DND-41 (cell line): ENCODE data around the gene S1PR4.
"Not testable (repeated sequence)": the region's sequence is repeated elsewhere in the genome, so short reads cannot be mapped to it uniquely, and the experiment has no call there.

Experiments used
- ATAC-seq: fragments of 200-7000 bp; cut with Tn5 transposase; 3 replicates; pipeline ENCODE4 v1.9.1; 2021; ENCODE audit warnings: low read depth; ENCODE audit not compliant: insufficient read depth
- DNase-seq: peaks from one replicate; pipeline ENCODE4 v3.0.0-alpha.2; 2020
- H2AFZ ChIP-seq: 2 replicates; pipeline ENCODE4 v1.6.0; 2012; ENCODE audit warnings: low read depth, low read length
- H3K27ac ChIP-seq: 2 replicates; pipeline ENCODE4 v1.5.1; 2012; ENCODE audit warnings: low read length, inconsistent platforms
- H3K27me3 ChIP-seq: fragments of 200-600 bp; sonication (generic); 2 replicates; pipeline ENCODE4 v1.6.0; 2012; ENCODE audit warnings: low read length, mild to moderate bottlenecking, inconsistent platforms; ENCODE audit not compliant: insufficient read depth, poor library complexity
- H3K36me3 ChIP-seq: 2 replicates; pipeline ENCODE4 v1.5.1; 2012; ENCODE audit warnings: low read length, inconsistent platforms; ENCODE audit not compliant: insufficient read depth
- H3K4me1 ChIP-seq: 2 replicates; pipeline ENCODE4 v1.5.1; 2012; ENCODE audit warnings: mild to moderate bottlenecking, low read length; ENCODE audit not compliant: insufficient read depth
- H3K4me2 ChIP-seq: 2 replicates; pipeline ENCODE4 v1.6.0; 2012; ENCODE audit warnings: mild to moderate bottlenecking, moderate library complexity, low read length, inconsistent platforms; ENCODE audit not compliant: insufficient read depth
- H3K4me3 ChIP-seq, 2 experiments: fragments of 200-600 bp in 1 of 2; shearing (Covaris generic) in 1 of 2; 2 replicates each; pipeline ENCODE4 v1.5.1; 2012 to 2016; ENCODE audit warnings: inconsistent platforms in 2 of 2, low read length in 2 of 2, mild to moderate bottlenecking in 2 of 2, low read depth in 1 of 2, moderate library complexity in 1 of 2
- H3K79me2 ChIP-seq: 2 replicates; pipeline ENCODE4 v1.6.0; 2012; ENCODE audit warnings: low read length, inconsistent platforms; ENCODE audit not compliant: insufficient read depth
- H3K9ac ChIP-seq: 2 replicates; pipeline ENCODE4 v1.6.0; 2012; ENCODE audit warnings: low read depth, mild to moderate bottlenecking, inconsistent platforms, low read length, moderate library complexity
- H3K9me3 ChIP-seq: 2 replicates; pipeline ENCODE4 v1.5.1; 2012; ENCODE audit warnings: low read length, moderate library complexity, mild to moderate bottlenecking, inconsistent platforms; ENCODE audit not compliant: insufficient read depth, severe bottlenecking
- H4K20me1 ChIP-seq: 2 replicates; pipeline ENCODE4 v1.6.0; 2012; ENCODE audit warnings: low read length; ENCODE audit not compliant: insufficient read depth
- EZH2 ChIP-seq: IDR thresholded peaks from 3 replicates; pipeline ENCODE4 v1.6.1; 2012; ENCODE audit warnings: borderline replicate concordance, low read depth, mild to moderate bottlenecking, moderate library complexity, low read length, inconsistent platforms; ENCODE audit not compliant: severe bottlenecking
- TF ChIP-seq, protein P1 (sequence below): IDR thresholded peaks from 2 replicates; pipeline ENCODE4 v1.5.1; 2012; ENCODE audit warnings: borderline replicate concordance, low read length, moderate library complexity, mild to moderate bottlenecking; ENCODE audit not compliant: poor library complexity, severe bottlenecking; ENCODE audit errors: extremely low read depth

S1PR4 gene

DNA sequence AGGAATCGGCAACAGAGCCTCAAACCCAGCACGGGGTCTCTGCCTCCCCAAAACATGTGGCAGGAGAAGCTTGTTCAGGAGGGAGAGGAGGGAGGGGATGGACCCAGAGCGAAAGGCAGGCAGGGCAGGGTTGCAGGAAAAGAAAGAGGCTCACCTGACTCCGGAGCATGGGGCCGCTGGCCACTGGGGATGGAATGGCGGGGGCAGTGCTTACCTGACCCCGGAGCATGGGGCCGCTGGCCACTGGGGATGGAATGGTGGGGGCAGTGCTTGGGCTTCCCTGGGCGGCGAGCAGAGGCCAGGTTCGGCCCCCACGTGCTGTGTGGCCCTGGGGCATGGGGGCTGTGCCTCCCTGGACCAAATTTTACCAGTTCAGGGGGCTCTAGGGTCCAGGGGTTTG, 32.6 kb downstream of the S1PR4 start:
- Histone ChIP-seq H3K4me3 (no peak overlapping the region), H4K20me1 (no peaks in the 10 kb centered on the region), H3K79me2 (no peaks in the 10 kb centered on the region), H3K27ac (no peak overlapping the region), H3K9me3 (no peaks in the 10 kb centered on the region), H3K27me3 (no peaks in the 10 kb centered on the region), H3K9ac (no peak overlapping the region), H3K4me2 (no peak overlapping the region), H3K4me1 (no peaks in the 10 kb centered on the region), H3K36me3 (peaks cover 31% of the 10 kb centered on the region), H2AFZ (no peak overlapping the region)
- DNase-seq (no peak), ATAC-seq (no peak)
- TF ChIP-seq, protein P1, sequence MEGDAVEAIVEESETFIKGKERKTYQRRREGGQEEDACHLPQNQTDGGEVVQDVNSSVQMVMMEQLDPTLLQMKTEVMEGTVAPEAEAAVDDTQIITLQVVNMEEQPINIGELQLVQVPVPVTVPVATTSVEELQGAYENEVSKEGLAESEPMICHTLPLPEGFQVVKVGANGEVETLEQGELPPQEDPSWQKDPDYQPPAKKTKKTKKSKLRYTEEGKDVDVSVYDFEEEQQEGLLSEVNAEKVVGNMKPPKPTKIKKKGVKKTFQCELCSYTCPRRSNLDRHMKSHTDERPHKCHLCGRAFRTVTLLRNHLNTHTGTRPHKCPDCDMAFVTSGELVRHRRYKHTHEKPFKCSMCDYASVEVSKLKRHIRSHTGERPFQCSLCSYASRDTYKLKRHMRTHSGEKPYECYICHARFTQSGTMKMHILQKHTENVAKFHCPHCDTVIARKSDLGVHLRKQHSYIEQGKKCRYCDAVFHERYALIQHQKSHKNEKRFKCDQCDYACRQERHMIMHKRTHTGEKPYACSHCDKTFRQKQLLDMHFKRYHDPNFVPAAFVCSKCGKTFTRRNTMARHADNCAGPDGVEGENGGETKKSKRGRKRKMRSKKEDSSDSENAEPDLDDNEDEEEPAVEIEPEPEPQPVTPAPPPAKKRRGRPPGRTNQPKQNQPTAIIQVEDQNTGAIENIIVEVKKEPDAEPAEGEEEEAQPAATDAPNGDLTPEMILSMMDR = no peak
- TF ChIP-seq EZH2 = no peak

- DNase-seq (no peak), ATAC-seq (no peak)
- Histone ChIP-seq H3K9me3 (no peaks in the 10 kb centered on the region), H4K20me1 (no peaks in the 10 kb centered on the region), H3K4me2 (no peak overlapping the region), H3K4me3 (no peak overlapping the region), H2AFZ (no peak overlapping the region), H3K79me2 (no peaks in the 10 kb centered on the region), H3K36me3 (peaks cover 12% of the 10 kb centered on the region), H3K27ac (no peak overlapping the region), H3K4me1 (no peaks in the 10 kb centered on the region), H3K27me3 (no peaks in the 10 kb centered on the region), H3K9ac (no peak overlapping the region)
- TF ChIP-seq EZH2 = no peak
- TF ChIP-seq, protein P1 = no peak
Observed at GRCh38 chr19:3213159-3213558, 34.6 kb downstream of the S1PR4 start.

- Histone ChIP-seq H4K20me1 (no peaks in the 10 kb centered on the region), H3K27ac (no peak overlapping the region), H3K36me3 (no peaks in the 10 kb centered on the region), H3K4me3 (no peak overlapping the region), H3K79me2 (no peaks in the 10 kb centered on the region), H3K9ac (no peak overlapping the region), H3K9me3 (no peaks in the 10 kb centered on the region), H2AFZ (no peak overlapping the region), H3K4me2 (no peak overlapping the region), H3K4me1 (no peaks in the 10 kb centered on the region), H3K27me3 (no peaks in the 10 kb centered on the region)
- no peak for ATAC-seq
- TF ChIP-seq, protein P1 = no peak
- no peak for TF ChIP-seq EZH2
- no peak for DNase-seq
Observed at GRCh38 chr19:3216874-3217273, 38.3 kb downstream of the S1PR4 start.

- Histone ChIP-seq H3K36me3 (no peaks in the 10 kb centered on the region), H2AFZ (no peak overlapping the region), H3K4me3 (no peak overlapping the region), H3K27me3 (no peaks in the 10 kb centered on the region), H3K4me1 (peaks cover 9% of the 10 kb centered on the region), H3K9me3 (no peaks in the 10 kb centered on the region), H3K4me2 (no peak overlapping the region), H4K20me1 (no peaks in the 10 kb centered on the region), H3K9ac (no peak overlapping the region), H3K27ac (no peak overlapping the region), H3K79me2 (no peaks in the 10 kb centered on the region)
- no peak for DNase-seq
- ATAC-seq = no peak
- TF ChIP-seq, protein P1 = no peak
- no peak for TF ChIP-seq EZH2
Observed at GRCh38 chr19:3220576-3220975, 42.0 kb downstream of the S1PR4 start.

GRCh38 chr19:3221576-3221975, 43.0 kb downstream of the S1PR4 start:
- H3K9ac ChIP-seq, H3K27ac ChIP-seq, H3K9me3 ChIP-seq, DNase-seq, H3K36me3 ChIP-seq, H4K20me1 ChIP-seq, H3K79me2 ChIP-seq, H3K4me2 ChIP-seq, H3K27me3 ChIP-seq, ATAC-seq, H2AFZ ChIP-seq, H3K4me3 ChIP-seq: not testable (repeated sequence)
- H3K4me1 ChIP-seq = peaks cover 17% of the 10 kb centered on the region
